T-helper 1 cell treated with Interleukin-12 subunit alpha and Interleukin-12 subunit beta and Interleukin-4 antibody, amounts not matched to agents 30 μg/mL and 1 μg/mL, for 36 hours (primary cell): ENCODE results near the gene KLRK1.
"Not testable (repeated sequence)": the region's sequence is repeated elsewhere in the genome, so short reads cannot be mapped to it uniquely, and the experiment has no call there.

Experiments
- H3K27ac Mint-ChIP-seq: one replicate; pipeline ENCODE4 v1.8.0; 2021; ENCODE audit warnings: mild to moderate bottlenecking, mixed read lengths
- H3K27me3 Mint-ChIP-seq: one replicate; pipeline ENCODE4 v1.8.0; 2021; ENCODE audit warnings: low read depth, mixed read lengths
- H3K36me3 Mint-ChIP-seq: one replicate; pipeline ENCODE4 v1.8.0; 2021; ENCODE audit warnings: low read depth, mixed read lengths
- H3K4me1 Mint-ChIP-seq: one replicate; pipeline ENCODE4 v1.8.0; 2021; ENCODE audit warnings: low read depth, mixed read lengths
- H3K4me3 Mint-ChIP-seq: one replicate; pipeline ENCODE4 v1.8.0; 2021; ENCODE audit warnings: mild to moderate bottlenecking, moderate library complexity, mixed read lengths
- H3K9me3 Mint-ChIP-seq: one replicate; pipeline ENCODE4 v1.8.0; 2021; ENCODE audit warnings: mixed read lengths

The KLRK1 gene

GRCh38 chr12:10361622-10362021 is 28.2 kb downstream of the KLRK1 start:
- Mint-ChIP-seq H3K4me3 (no peak overlapping the region), H3K27ac (no peak overlapping the region), H3K36me3 (no peaks in the 10 kb centered on the region), H3K9me3 (no peaks in the 10 kb centered on the region), H3K4me1 (no peaks in the 10 kb centered on the region), H3K27me3 (peaks cover 34% of the 10 kb centered on the region)

DNA sequence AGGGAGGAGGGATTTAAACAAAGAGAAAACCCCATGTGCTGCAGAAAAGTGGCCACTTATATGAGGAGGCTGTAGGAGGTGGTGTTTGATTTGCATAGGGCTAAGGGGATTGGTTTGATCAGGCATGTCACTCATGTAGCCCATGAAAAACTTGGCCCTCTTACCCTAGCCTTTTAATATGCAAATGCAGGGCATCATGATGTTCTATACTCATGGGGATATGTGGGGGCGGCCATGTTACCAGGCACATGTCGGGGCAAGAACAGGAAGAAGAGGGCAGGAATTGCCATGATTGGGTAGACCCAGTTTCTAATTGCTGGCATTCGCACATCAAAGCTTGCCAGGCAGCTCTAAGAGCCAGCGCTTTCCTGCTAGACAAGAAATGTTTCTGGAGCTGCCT is 28.8 kb downstream of the KLRK1 start:
- H3K36me3 Mint-ChIP-seq: no peaks in the 10 kb centered on the region
- no peaks in the 10 kb centered on the region for H3K9me3 Mint-ChIP-seq
- no peak overlapping the region for H3K27ac Mint-ChIP-seq

DNA sequence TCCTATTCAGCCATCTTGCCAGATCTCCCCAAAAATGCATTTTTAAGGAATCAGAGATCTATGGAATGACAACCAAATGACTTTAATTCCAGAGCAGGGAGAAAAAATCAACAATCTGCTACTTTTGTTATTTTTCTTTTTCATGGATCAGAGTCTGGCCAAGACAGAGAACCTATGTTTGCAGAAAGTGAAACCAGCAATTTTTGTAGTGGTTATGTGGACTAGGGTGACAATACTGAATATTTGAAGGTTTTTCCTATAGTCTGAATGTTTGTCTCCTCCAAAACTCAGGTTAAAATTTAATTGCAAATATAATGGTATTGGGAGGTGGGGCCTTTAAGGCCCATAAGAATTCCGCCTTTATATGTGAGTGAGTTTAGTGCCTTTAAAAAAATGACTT is 30.9 kb downstream of the KLRK1 start:
- Mint-ChIP-seq H3K9me3 (no peaks in the 10 kb centered on the region), H3K27ac (no peak overlapping the region), H3K4me3 (no peak overlapping the region), H3K4me1 (no peaks in the 10 kb centered on the region), H3K27me3 (peaks cover 44% of the 10 kb centered on the region), H3K36me3 (no peaks in the 10 kb centered on the region)

More for the DNA sequence above, 28.8 kb downstream of the KLRK1 start:
- H3K4me1 Mint-ChIP-seq: no peaks in the 10 kb centered on the region
- peaks cover 37% of the 10 kb centered on the region for H3K27me3 Mint-ChIP-seq
- H3K4me3 Mint-ChIP-seq: no peak overlapping the region

DNA sequence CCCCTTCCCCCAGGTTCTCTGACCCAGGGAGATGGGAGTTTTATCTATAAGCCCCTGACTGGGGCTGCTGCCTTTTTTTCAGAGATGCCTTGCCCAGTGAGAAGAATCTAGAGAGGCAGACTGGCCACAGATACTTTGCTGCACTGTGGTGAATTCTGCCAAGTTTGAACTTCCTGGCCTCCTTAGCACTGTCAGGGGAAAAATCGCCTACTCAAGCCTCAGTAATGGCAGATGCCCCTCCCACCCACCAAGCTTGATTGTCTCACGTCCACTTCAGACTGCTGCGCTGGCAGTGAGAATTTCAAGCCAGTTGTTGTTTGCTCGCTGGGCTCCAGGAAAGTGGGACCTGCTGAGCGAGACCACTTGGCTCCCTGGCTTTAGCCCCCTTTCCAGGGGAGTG is 31.7 kb downstream of the KLRK1 start:
- H3K4me3 Mint-ChIP-seq: no peak overlapping the region
- no peaks in the 10 kb centered on the region for H3K9me3 Mint-ChIP-seq
- H3K27ac Mint-ChIP-seq: no peak overlapping the region
- peaks cover 47% of the 10 kb centered on the region for H3K27me3 Mint-ChIP-seq
- H3K36me3 Mint-ChIP-seq: no peaks in the 10 kb centered on the region
- H3K4me1 Mint-ChIP-seq: no peaks in the 10 kb centered on the region

DNA sequence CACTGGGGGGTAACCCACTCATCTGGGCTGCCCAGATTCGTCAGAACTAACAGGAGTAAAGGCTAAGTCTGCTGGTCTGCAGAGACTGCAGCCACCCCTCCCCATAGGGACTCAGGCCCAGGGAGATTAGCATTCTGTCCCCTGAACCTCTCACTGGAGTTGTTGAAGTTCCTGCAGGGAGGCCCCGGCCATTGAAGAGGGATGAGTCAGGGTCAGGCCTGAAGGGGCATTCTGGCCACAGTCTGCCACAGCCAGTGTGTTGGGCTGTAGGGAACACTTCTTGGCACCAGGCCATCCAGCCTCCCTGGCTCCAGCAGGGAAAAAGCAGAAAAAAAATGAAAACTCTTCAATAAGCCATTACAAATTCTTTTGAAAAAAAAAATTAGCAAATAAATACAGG is 35.3 kb downstream of the KLRK1 start:
- Mint-ChIP-seq H3K4me1 (no peaks in the 10 kb centered on the region), H3K4me3 (no peak overlapping the region), H3K27ac (no peak overlapping the region), H3K27me3 (peaks cover 50% of the 10 kb centered on the region), H3K36me3 (no peaks in the 10 kb centered on the region), H3K9me3 (peaks cover 6% of the 10 kb centered on the region)

DNA sequence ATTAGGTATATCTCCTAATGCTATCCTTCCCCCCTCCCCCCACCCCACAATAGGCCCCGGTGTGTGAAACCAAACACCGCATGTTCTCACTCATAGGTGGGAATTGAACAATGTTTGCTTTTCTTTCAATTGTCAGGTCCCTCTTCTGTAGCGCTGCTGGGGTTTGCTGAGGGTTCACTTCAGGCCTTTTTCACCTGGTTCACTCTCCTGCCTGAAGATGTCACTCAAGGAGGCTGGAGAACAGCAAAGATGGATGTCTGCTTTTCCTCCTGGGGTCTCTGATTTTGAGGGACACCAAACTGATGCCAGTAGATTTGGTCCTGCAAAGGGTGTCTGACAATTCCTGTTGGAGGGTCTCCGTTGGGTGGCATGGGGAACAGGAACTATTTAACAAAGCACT is 35.8 kb downstream of the KLRK1 start:
- no peaks in the 10 kb centered on the region for H3K4me1 Mint-ChIP-seq
- no peak overlapping the region for H3K4me3 Mint-ChIP-seq
- no peak overlapping the region for H3K27ac Mint-ChIP-seq
- peaks cover 46% of the 10 kb centered on the region for H3K27me3 Mint-ChIP-seq
- peaks cover 6% of the 10 kb centered on the region for H3K9me3 Mint-ChIP-seq
- H3K36me3 Mint-ChIP-seq: no peaks in the 10 kb centered on the region

- not testable (repeated sequence) for H3K4me3 Mint-ChIP-seq, H3K4me1 Mint-ChIP-seq, H3K36me3 Mint-ChIP-seq, H3K27ac Mint-ChIP-seq
- peaks cover 11% of the 10 kb centered on the region for H3K9me3 Mint-ChIP-seq
- H3K27me3 Mint-ChIP-seq: peaks cover 40% of the 10 kb centered on the region
These were observed 38.4 kb downstream of the KLRK1 start for GRCh38 chr12:10351457-10351856.

DNA sequence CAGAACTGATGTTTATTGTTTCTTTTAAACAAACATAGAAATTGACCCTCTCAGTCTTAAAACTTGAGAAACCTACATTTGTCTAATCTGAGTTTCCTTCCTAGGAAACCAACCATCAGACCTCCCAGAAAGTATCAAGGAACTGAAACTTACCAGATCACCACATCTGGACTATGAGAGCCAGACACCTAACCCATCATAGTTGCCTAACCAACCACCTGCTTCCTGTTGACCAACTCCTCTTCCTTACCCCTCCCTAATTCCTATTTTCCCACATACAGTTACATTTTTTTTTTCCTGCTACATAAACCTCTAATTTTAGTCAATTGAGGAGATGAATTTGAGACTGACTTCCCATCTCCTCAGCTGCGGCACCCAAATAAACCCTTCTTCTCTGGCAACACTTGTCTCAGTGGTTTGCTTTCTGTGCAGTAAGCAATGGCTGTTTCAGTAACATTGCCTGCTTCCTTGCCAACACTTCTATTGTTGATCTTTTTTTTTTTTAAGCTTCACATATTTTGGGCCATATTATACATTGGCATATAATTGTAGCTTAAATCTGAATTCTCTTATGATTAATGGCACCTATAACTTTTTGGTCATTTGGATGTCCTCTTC is 47.8 kb downstream of the KLRK1 start:
- Mint-ChIP-seq H3K9me3 (peaks cover 13% of the 10 kb centered on the region), H3K27me3 (peaks cover 23% of the 10 kb centered on the region)

DNA sequence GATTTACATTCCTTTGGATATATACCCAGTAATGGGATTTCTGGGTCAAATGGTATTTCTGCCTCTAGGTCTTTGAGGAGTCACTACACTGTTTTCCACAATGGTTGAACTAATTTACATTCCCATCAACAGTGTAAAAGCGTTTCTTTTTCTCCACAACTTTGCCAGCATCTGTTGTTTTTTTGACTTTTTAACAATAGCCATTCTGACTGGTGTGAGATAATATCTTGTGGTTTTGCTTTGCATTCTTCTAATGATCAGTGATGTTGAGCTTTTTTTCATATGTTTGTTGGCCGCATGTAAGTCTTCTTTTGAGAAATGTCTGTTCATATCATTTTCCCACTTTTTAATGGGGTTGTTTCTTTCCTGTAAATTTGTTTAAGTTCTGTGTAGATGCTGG is 48.9 kb downstream of the KLRK1 start:
- not testable (repeated sequence) for H3K4me3 Mint-ChIP-seq, H3K36me3 Mint-ChIP-seq, H3K27ac Mint-ChIP-seq, H3K4me1 Mint-ChIP-seq
- Mint-ChIP-seq H3K27me3 (peaks cover 30% of the 10 kb centered on the region), H3K9me3 (peaks cover 13% of the 10 kb centered on the region)

More for the DNA sequence above, 47.8 kb downstream of the KLRK1 start:
- Mint-ChIP-seq H3K27ac (no peak overlapping the region), H3K36me3 (no peaks in the 10 kb centered on the region), H3K4me3 (no peak overlapping the region), H3K4me1 (peaks cover 3% of the 10 kb centered on the region)

GRCh38 chr12:10339053-10339840 is 50.6 kb downstream of the KLRK1 start:
- peaks cover 37% of the 10 kb centered on the region for H3K27me3 Mint-ChIP-seq
- no peak overlapping the region for H3K4me3 Mint-ChIP-seq
- H3K27ac Mint-ChIP-seq: no peak overlapping the region
- no peaks in the 10 kb centered on the region for H3K36me3 Mint-ChIP-seq
- peaks cover 13% of the 10 kb centered on the region for H3K9me3 Mint-ChIP-seq
- peaks cover 3% of the 10 kb centered on the region for H3K4me1 Mint-ChIP-seq

- H3K27ac Mint-ChIP-seq, H3K4me1 Mint-ChIP-seq, H3K4me3 Mint-ChIP-seq, H3K9me3 Mint-ChIP-seq, H3K36me3 Mint-ChIP-seq: not testable (repeated sequence)
- peaks cover 33% of the 10 kb centered on the region for H3K27me3 Mint-ChIP-seq
These were observed 51.4 kb downstream of the KLRK1 start for GRCh38 chr12:10338470-10338869.

DNA sequence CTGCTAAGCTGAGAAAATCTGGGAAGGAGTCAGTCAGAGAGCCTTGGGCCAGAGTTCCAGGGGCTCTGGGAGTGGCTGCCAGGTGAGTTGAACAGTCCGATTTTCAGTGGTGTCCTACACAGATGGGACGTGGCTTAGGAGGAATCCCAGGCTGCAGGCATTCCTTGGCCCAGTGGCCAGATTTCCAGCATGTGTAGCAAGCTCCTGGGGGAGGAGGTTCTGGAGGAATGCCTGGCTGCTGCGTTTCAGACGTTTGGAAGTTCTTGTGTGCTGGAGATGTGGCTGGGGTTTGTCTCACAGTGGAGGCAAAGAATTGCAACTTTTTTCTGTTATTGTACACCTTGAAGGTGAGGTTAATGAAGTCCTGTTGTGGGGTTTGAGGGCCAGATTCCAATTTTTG is 53.6 kb downstream of the KLRK1 start:
- not testable (repeated sequence) for H3K27ac Mint-ChIP-seq, H3K9me3 Mint-ChIP-seq, H3K4me1 Mint-ChIP-seq, H3K36me3 Mint-ChIP-seq, H3K4me3 Mint-ChIP-seq
- peaks cover 33% of the 10 kb centered on the region for H3K27me3 Mint-ChIP-seq

GRCh38 chr12:10331642-10332239 is 58.1 kb downstream of the KLRK1 start:
- Mint-ChIP-seq H3K9me3 (no peaks in the 10 kb centered on the region), H3K36me3 (no peaks in the 10 kb centered on the region), H3K4me1 (no peaks in the 10 kb centered on the region), H3K4me3 (no peak overlapping the region), H3K27ac (no peak overlapping the region), H3K27me3 (peaks cover 19% of the 10 kb centered on the region)

GRCh38 chr12:10328691-10329090 is 61.1 kb downstream of the KLRK1 start:
- H3K36me3 Mint-ChIP-seq, H3K27me3 Mint-ChIP-seq, H3K27ac Mint-ChIP-seq: not testable (repeated sequence)

More at GRCh38 chr12:10328691-10329090, 61.1 kb downstream of the KLRK1 start:
- H3K4me3 Mint-ChIP-seq, H3K9me3 Mint-ChIP-seq, H3K4me1 Mint-ChIP-seq: not testable (repeated sequence)
